GM06990 (cell line): ENCODE results near the gene ADCY1.

ENCODE experiments used
- DNase-seq: peaks from one replicate; pipeline ENCODE4 v3.0.0-alpha.2; 2011; ENCODE audit not compliant: insufficient read length; ENCODE audit errors: extremely low read depth
- H3K27me3 ChIP-seq: replicated peaks from 2 replicates; pipeline ENCODE4 v1.6.0; 2011; ENCODE audit warnings: low read length; ENCODE audit not compliant: control insufficient read depth, insufficient read depth
- H3K36me3 ChIP-seq: 2 replicates; pipeline ENCODE4 v1.5.1; 2011; ENCODE audit warnings: low read length; ENCODE audit not compliant: control insufficient read depth, insufficient read depth
- H3K4me3 ChIP-seq: replicated peaks from 2 replicates; pipeline ENCODE4 v1.5.1; 2011; ENCODE audit warnings: low read depth, mild to moderate bottlenecking, control low read depth, low read length
- CTCF ChIP-seq: IDR thresholded peaks from 2 replicates; pipeline ENCODE4 v1.5.1; 2011; ENCODE audit warnings: low read length, control low read depth, mild to moderate bottlenecking, inconsistent platforms; ENCODE audit not compliant: insufficient read depth, poor library complexity, severe bottlenecking

ADCY1 gene

DNA sequence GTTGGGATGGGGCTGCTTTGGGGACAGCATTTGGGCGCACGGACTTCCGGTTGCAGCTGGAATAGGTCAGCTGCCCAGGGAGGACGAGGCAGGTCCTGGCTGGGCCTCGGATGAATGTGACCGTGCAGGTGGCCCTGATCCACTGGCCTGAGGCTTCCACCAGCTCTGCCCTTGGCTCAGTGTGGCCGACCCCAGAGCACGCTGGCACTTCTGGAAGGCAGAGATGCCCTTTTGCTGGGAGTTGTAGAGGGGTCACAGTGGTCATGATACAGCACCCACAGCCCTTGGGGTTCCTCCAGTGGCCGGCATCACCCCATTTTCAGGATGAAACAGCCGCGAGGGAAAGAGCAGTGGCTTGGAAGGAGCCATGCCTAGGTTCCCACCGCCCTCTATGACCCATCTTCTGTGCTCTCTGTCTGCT is 19.0 kb downstream of the ADCY1 start:
- peaks cover 1% of the 10 kb centered on the region; the same call in 1 of the 2 replicates for H3K36me3 ChIP-seq
- DNase-seq, result no peak
- no peak for TF ChIP-seq CTCF
- H3K4me3 ChIP-seq, result no peak overlapping the region
- H3K27me3 ChIP-seq, result no peaks in the 10 kb centered on the region

DNA sequence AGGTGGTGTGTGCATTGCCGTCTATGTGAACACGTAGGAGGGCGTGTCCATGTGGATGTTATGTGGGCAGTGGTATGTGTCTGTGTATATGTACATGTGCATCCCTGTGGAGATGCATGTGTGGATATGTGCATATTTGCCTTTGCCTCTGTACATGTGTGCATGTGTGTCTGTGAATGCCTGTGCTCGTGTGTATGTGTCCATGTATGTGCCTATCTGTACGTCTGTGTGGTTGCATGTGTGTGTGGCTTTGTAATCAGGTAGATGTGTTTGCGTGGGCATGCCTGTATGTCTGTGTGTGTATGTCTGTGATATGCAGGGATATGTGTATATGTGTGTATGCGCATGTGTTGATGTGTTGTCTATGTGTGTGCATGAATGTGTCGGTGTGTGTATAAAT is 19.7 kb downstream of the ADCY1 start:
- TF ChIP-seq CTCF, result no peak
- no peaks in the 10 kb centered on the region for H3K27me3 ChIP-seq
- no peak for DNase-seq
- peaks cover 1% of the 10 kb centered on the region; the same call in 1 of the 2 replicates for H3K36me3 ChIP-seq
- H3K4me3 ChIP-seq, result no peak overlapping the region

DNA sequence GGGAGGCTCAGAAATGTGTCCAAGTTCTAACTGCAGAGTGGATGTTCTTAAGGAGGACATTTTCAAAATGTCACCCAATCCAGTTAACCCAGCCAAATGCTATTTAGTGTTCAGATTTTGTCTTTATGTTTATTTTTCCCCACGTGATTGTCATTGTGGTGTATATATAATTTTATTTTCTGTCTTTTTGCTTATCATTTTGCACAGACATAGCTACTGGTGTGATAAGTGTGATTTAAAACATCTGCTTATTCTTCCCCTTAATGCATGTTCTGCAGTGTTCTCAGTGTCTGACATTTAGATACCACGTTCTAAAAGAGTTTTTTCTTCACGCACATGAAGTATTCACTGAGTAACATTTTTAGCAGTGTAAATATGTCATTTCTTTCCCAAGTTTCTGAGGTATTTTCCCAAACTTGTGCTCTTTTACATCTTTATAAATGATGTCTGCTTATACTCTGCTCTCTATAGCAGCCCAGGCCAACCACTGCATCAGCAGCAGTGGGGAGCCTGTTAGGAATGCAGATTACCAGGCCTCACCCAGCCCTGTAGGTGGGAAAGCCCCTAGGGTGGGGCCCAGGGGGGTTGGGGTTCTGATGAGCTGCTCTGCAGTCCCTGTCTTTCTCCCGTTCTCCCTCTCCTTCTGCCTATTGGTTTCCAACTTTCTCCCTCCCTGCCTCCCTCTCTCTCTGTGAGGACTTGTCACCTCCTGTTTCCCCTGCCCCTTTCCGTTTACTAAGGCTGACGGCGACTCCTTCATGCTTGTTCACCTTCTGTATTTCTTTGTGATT is 20.8 kb downstream of the ADCY1 start:
- TF ChIP-seq CTCF, result no peak
- DNase-seq, result no peak
- Histone ChIP-seq H3K36me3 (peaks cover 1% of the 10 kb centered on the region), H3K27me3 (no peaks in the 10 kb centered on the region), H3K4me3 (no peak overlapping the region)

DNA sequence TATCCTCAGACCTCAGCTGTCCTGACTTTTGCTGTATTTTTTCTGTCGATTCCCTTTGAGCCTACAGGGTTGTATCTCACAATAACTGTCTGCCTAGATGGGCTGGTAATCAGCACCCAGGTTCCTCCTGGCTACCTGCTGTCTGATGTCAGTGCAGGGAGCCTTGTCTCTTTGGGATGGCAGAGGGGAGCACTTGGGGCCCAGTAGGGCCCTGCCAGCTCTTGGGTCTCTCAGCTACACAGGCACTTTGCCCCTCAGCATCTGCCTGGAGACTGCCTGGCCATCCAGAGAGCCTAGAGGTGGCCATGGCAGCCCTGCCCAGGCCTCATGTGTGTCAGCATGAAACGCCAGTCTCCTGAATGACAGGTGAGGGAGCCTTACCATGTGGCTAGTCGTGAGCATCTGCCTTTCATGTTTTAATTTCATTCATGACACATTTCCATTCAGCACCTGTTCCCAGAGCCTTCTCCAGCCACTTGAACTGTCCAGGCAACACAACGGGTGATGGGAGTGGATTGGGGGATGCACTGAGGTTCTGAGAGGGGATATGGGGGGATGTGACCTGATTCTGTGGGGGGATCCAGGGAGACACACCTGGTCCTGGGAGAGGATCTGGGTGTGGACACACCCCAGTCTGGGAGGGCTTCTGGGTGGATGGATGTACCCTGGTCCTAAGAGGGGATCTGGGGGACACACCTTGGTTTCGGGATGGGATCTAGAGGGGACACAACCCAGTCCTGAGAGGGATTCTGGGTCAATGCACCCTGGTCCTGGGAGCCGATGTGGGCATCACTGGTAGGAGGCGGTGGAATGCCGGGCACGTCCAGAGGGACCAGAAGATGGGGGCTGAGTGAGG is 21.9 kb downstream of the ADCY1 start:
- H3K4me3 ChIP-seq, result no peak overlapping the region
- H3K36me3 ChIP-seq, result peaks cover 1% of the 10 kb centered on the region
- TF ChIP-seq CTCF, result no peak
- no peak for DNase-seq
- H3K27me3 ChIP-seq, result no peaks in the 10 kb centered on the region

DNA sequence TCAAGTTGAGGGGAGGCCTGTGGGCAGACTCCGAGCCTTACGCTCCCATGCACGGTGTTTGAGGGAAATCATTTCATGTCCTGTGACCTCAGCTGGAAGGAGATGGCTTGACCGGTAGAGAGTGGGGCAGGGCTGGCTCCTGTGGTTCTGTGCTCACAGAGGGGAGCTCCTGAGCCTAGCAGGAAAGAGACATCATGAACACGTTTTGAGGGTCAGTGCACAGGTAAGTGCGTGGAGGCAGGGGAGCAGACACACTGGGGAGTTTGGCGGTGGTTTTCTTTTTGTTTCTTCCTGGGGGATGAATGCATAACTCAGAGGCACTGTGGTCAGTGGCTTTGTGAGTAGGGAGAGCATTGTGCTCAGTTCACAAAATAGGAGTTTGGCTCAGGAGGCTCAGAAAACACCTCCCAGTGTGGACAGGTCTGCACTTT is 22.5 kb downstream of the ADCY1 start:
- no peak for DNase-seq
- Histone ChIP-seq H3K27me3 (no peaks in the 10 kb centered on the region), H3K4me3 (no peak overlapping the region), H3K36me3 (peaks cover 1% of the 10 kb centered on the region)
- no peak for TF ChIP-seq CTCF
